ENCODE results near the gene CREB5.

- TF ChIP-seq, protein P1, sequence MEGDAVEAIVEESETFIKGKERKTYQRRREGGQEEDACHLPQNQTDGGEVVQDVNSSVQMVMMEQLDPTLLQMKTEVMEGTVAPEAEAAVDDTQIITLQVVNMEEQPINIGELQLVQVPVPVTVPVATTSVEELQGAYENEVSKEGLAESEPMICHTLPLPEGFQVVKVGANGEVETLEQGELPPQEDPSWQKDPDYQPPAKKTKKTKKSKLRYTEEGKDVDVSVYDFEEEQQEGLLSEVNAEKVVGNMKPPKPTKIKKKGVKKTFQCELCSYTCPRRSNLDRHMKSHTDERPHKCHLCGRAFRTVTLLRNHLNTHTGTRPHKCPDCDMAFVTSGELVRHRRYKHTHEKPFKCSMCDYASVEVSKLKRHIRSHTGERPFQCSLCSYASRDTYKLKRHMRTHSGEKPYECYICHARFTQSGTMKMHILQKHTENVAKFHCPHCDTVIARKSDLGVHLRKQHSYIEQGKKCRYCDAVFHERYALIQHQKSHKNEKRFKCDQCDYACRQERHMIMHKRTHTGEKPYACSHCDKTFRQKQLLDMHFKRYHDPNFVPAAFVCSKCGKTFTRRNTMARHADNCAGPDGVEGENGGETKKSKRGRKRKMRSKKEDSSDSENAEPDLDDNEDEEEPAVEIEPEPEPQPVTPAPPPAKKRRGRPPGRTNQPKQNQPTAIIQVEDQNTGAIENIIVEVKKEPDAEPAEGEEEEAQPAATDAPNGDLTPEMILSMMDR (IDR thresholded peaks at IDR 0.05 in 8 of 11, conservative IDR thresholded peaks at IDR 0.05 in 3 of 11) = no peak
- TF ChIP-seq POLR2A (IDR thresholded peaks at IDR 0.05) (no peak), POLR2AphosphoS5 (IDR thresholded peaks at IDR 0.05) (no peak)
Measured at GRCh38 chr7:28478656-28479055, 66.3 kb downstream of the CREB5 start.

All from spleen (tissue), 7 donors.